ENCODE measurements around the gene RNF14.
A peak's percentile ranks its signal among the peaks of the same experiment; 100 is the strongest.

Gene RNF14

DNA sequence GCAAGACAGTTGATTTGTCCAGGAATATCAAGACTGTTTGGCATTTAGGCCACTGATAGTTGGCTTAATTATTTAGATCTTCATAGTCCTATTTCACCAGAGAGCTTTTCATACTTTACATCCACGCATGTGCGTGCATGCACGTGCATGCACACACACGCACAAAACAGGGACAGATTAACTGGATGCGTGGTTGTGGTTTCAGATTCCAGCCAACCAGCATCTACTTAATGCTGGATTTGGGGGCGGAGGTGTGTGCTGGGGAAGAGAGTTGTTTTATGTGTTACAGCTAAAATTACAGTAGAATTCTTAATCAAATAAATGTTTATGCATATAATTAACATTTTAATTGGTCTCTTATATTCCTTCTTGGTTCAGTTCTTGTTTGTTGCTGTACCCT is 7.3 kb downstream of the RNF14 start:
- no peak for DNase-seq (ENCODE audit: low read depth)
- TF ChIP-seq, protein P1, sequence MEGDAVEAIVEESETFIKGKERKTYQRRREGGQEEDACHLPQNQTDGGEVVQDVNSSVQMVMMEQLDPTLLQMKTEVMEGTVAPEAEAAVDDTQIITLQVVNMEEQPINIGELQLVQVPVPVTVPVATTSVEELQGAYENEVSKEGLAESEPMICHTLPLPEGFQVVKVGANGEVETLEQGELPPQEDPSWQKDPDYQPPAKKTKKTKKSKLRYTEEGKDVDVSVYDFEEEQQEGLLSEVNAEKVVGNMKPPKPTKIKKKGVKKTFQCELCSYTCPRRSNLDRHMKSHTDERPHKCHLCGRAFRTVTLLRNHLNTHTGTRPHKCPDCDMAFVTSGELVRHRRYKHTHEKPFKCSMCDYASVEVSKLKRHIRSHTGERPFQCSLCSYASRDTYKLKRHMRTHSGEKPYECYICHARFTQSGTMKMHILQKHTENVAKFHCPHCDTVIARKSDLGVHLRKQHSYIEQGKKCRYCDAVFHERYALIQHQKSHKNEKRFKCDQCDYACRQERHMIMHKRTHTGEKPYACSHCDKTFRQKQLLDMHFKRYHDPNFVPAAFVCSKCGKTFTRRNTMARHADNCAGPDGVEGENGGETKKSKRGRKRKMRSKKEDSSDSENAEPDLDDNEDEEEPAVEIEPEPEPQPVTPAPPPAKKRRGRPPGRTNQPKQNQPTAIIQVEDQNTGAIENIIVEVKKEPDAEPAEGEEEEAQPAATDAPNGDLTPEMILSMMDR (IDR thresholded peaks at IDR 0.05; ENCODE audit: low read length, missing control alignments), result no peak

DNA sequence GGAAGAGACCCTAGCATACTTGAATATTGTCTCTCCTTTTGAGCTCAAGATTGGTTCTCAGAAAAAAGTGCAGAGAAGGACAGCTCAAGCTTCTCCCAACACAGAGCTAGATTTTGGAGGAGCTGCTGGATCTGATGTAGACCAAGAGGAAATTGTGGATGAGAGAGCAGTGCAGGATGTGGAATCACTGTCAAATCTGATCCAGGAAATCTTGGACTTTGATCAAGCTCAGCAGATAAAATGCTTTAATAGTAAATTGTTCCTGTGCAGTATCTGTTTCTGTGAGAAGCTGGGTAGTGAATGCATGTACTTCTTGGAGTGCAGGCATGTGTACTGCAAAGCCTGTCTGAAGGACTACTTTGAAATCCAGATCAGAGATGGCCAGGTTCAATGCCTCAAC is 9.5 kb downstream of the RNF14 start:
- H3K4me3 ChIP-seq (replicated peaks; ENCODE audit: low read depth, low read length), result no peak overlapping the region
- DNase-seq (ENCODE audit: low read depth), result no peak
- TF ChIP-seq, protein P1 (IDR thresholded peaks at IDR 0.05; ENCODE audit: low read length, missing control alignments), result no peak

More for the DNA sequence above, 7.3 kb downstream of the RNF14 start:
- no peak overlapping the region for H3K4me3 ChIP-seq (replicated peaks; ENCODE audit: low read depth, low read length)

DNA sequence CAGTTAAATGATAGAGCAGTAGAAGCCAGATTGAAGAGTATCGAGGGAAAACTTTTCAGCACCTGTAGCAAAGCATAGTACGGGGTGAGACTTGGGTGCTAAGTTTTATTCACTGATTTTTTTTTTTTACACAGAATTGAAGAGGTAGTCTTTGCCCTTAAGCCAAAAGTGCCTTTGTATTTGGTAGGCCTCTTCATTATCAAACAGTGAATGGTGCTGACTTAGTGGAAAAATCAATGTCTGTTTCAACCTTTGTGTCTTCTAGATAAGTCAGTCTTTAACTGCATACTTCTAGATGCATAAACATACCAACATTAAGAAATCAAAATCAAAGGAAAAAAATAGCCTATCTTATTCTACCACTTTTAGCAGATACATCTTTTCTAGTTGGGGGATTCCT is 13.7 kb downstream of the RNF14 start:
- H3K4me3 ChIP-seq (replicated peaks; ENCODE audit: low read depth, low read length), result no peak overlapping the region
- DNase-seq (ENCODE audit: low read depth), result no peak
- TF ChIP-seq, protein P1 (IDR thresholded peaks at IDR 0.05; ENCODE audit: low read length, missing control alignments), result no peak

DNA sequence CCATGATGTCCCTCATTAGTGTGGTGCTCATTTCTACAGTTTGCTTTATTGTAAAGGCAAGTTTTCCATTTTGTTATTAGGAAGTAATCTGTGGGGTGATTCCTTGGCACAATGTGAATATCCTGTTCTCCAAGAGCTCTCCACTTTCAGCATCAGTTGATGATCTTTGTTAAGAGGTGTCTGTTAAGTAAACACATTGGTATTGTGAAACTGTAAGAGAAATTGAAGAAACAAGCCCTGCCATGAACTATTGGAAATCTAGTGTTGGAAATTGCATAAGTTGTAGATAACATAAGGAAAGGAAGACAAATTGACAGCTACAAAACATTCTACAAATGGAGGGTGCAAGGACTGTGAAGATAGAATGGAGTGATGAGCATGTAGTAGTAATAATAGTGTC is 17.2 kb downstream of the RNF14 start:
- TF ChIP-seq, protein P1 (IDR thresholded peaks at IDR 0.05; ENCODE audit: low read length, missing control alignments), result no peak
- no peak overlapping the region for H3K4me3 ChIP-seq (replicated peaks; ENCODE audit: low read depth, low read length)
- no peak for DNase-seq (ENCODE audit: low read depth)

DNA sequence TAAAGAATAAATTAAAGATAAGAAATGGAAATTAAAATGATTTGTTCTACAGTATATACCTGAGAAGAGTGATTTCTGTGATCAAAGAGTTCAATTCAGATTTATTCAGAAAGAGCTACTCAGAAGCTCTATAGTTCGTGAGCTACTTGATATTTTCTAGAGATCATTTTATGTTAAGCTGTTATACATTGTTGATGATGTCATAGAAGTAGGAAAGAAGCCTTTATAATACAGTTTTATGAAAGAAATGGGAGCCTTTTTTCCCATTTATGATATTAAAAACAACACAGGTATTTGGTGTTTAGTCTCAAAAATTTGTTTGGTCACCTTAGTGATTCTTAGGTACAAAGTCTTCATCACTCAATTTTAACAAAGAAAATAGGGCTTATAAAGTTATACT is 20.8 kb downstream of the RNF14 start:
- DNase-seq (ENCODE audit: low read depth), result no peak
- no peak overlapping the region for H3K4me3 ChIP-seq (replicated peaks; ENCODE audit: low read depth, low read length)
- TF ChIP-seq, protein P1 (IDR thresholded peaks at IDR 0.05; ENCODE audit: low read length, missing control alignments), result no peak

DNA sequence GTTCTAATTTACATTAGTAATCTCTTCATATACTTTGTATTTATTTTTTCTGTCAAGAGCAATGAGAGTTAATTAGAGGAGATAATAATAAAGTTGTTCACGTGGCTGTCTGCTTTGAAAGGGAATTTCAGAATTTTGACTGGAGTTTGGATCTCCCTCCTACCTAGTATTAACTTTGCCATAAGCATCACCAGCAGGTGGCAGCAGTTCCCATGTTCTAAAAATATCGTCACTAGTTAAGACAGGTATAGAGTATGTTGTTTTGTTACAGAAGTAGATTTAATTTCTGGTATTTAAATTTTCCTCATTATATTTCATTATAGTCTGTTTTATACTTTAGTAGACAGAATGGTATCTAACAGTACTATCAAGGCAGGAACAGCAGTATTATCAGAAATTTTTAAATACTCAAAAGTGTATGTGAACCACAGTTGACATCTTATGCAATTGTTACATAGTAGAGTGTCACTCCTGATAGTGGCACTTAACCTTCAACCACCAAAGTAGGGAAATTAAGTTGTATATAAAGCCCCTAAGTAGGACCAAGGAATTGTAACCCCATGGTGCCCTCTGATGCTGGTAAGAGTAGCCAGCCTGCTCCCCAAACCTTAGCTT is 23.6 kb downstream of the RNF14 start:
- TF ChIP-seq, protein P1 (IDR thresholded peaks at IDR 0.05; ENCODE audit: low read length, missing control alignments), result peak; percentile 77
- H3K4me3 ChIP-seq (replicated peaks; ENCODE audit: low read depth, low read length), result no peak overlapping the region
- DNase-seq (ENCODE audit: low read depth), result peak; percentile 79

DNA sequence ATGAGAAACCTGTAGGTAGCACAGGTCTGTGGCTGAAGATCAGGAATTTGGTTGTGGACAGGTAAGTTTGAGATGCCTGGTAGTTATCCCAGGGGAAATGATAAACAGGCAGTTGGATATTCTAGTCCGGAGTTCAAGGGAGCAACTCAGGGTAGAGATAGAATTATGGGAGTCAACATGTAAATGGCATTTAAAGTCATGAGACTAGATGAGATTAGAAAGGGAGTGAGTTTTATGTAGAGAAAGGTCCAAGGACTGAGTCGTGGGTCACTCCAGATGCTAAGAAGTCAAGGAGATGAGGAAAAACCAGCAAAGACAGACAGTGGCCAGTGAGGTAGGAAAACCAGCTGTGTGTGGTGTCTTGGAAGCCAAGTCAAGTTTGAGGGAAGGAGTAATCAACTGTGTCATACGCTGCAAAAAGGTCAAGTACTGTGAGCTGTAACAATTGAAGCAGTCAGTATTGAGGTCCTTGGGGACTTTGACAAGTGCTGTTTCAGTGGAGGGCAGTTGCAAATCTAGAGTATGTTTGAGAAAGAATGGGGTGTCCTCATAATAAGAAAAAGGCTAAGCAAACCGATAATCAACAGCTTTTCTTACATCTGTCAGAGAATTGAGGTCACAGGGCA is 25.7 kb downstream of the RNF14 start:
- TF ChIP-seq, protein P1 (IDR thresholded peaks at IDR 0.05; ENCODE audit: low read length, missing control alignments), result no peak
- H3K4me3 ChIP-seq (replicated peaks; ENCODE audit: low read depth, low read length), result no peak overlapping the region
- no peak for DNase-seq (ENCODE audit: low read depth)

All from fibroblast of pulmonary artery (primary cell).